GM18519 (cell line): ENCODE results near the gene PLPP3.
"Not testable (repeated sequence)": the region's sequence is repeated elsewhere in the genome, so short reads cannot be mapped to it uniquely, and the experiment has no call there.

ENCODE experiments used
- ATAC-seq: cut with Tn5 transposase; IDR thresholded peaks from one replicate; pipeline ENCODE4 v1.9.1; 2021; ENCODE audit warnings: mild to moderate bottlenecking, moderate library complexity; ENCODE audit not compliant: unreplicated experiment, low FRiP score

The PLPP3 gene

GRCh38 chr1:56578963-56579875 is at the start of gene PLPP3:
TSS of gene PLPP3 (minus strand) at chr1:56579563. CDS start at chr1:56579016, 547 bp downstream.
- no peak for ATAC-seq

- ATAC-seq: no peak
Measured at GRCh38 chr1:56627636-56628039, 48.3 kb upstream of the PLPP3 start.

- ATAC-seq: no peak
Measured at GRCh38 chr1:56627019-56627635, 47.8 kb upstream of the PLPP3 start.

- no peak for ATAC-seq
Measured at GRCh38 chr1:56626546-56626945, 47.2 kb upstream of the PLPP3 start.

GRCh38 chr1:56625819-56626440 is 46.6 kb upstream of the PLPP3 start:
- ATAC-seq: no peak

GRCh38 chr1:56617141-56617540 is 37.8 kb upstream of the PLPP3 start:
- ATAC-seq: no peak

- ATAC-seq: not testable (repeated sequence)
Measured at GRCh38 chr1:56610770-56611169, 31.4 kb upstream of the PLPP3 start.

GRCh38 chr1:56610097-56610496 is 30.7 kb upstream of the PLPP3 start:
- ATAC-seq: not testable (repeated sequence)

- not testable (repeated sequence) for ATAC-seq
Measured at GRCh38 chr1:56595397-56596191, 16.2 kb upstream of the PLPP3 start.

GRCh38 chr1:56591909-56592308 is 12.5 kb upstream of the PLPP3 start:
- no peak for ATAC-seq

- no peak for ATAC-seq
Measured at GRCh38 chr1:56590520-56591011, 11.2 kb upstream of the PLPP3 start.

- no peak for ATAC-seq
Measured at GRCh38 chr1:56589369-56589768, 10.0 kb upstream of the PLPP3 start.

- no peak for ATAC-seq
Measured at GRCh38 chr1:56586502-56586901, 7.1 kb upstream of the PLPP3 start.

- no peak for ATAC-seq
Measured at GRCh38 chr1:56585985-56586384, 6.6 kb upstream of the PLPP3 start.

- no peak for ATAC-seq
Measured at GRCh38 chr1:56584910-56585528, 5.7 kb upstream of the PLPP3 start.

GRCh38 chr1:56583957-56584468 is 4.7 kb upstream of the PLPP3 start:
- ATAC-seq: no peak

- no peak for ATAC-seq
Measured at GRCh38 chr1:56580771-56581170, 1.4 kb upstream of the PLPP3 start.

- ATAC-seq: no peak
Measured at GRCh38 chr1:56578138-56578962, 1.0 kb downstream of the PLPP3 start.
